AG08395 (cell line): ENCODE results near the gene DYNLT4.
"Not testable (repeated sequence)": the region's sequence is repeated elsewhere in the genome, so short reads cannot be mapped to it uniquely, and the experiment has no call there.

Experiments used
- DNase-seq: peaks from one replicate; pipeline ENCODE4 v3.0.0; 2012; ENCODE audit warnings: mixed read lengths, low spot score

DYNLT4 gene

GRCh38 chr1:44828841-44829440, 21.8 kb upstream of the DYNLT4 start:
- DNase-seq: no peak

GRCh38 chr1:44828003-44828651, 21.0 kb upstream of the DYNLT4 start:
- DNase-seq: no peak

- DNase-seq: no peak
Measured at GRCh38 chr1:44827197-44828002, 20.2 kb upstream of the DYNLT4 start.

GRCh38 chr1:44826375-44827196, 19.4 kb upstream of the DYNLT4 start:
- no peak for DNase-seq

- not testable (repeated sequence) for DNase-seq
Measured at GRCh38 chr1:44824392-44824791, 17.2 kb upstream of the DYNLT4 start.

- DNase-seq: no peak
Measured at GRCh38 chr1:44822981-44823451, 15.9 kb upstream of the DYNLT4 start.

GRCh38 chr1:44822131-44822701, 15.1 kb upstream of the DYNLT4 start:
- no peak for DNase-seq

GRCh38 chr1:44821240-44821715, 14.1 kb upstream of the DYNLT4 start:
- no peak for DNase-seq

- no peak for DNase-seq
Measured at GRCh38 chr1:44820328-44821239, 13.4 kb upstream of the DYNLT4 start.

GRCh38 chr1:44819608-44820327, 12.6 kb upstream of the DYNLT4 start:
- peak; percentile 85 for DNase-seq

- DNase-seq: peak; percentile 32
Measured at GRCh38 chr1:44819196-44819607, 12.1 kb upstream of the DYNLT4 start.

- DNase-seq: no peak
Measured at GRCh38 chr1:44817771-44818495, 10.8 kb upstream of the DYNLT4 start.

GRCh38 chr1:44817307-44817706, 10.2 kb upstream of the DYNLT4 start:
- no peak for DNase-seq

GRCh38 chr1:44815926-44816325, 8.8 kb upstream of the DYNLT4 start:
- DNase-seq: not testable (repeated sequence)

GRCh38 chr1:44812822-44813543, 5.8 kb upstream of the DYNLT4 start:
- DNase-seq: no peak

GRCh38 chr1:44811234-44811633, 4.1 kb upstream of the DYNLT4 start:
- DNase-seq: no peak

GRCh38 chr1:44810762-44811105, 3.6 kb upstream of the DYNLT4 start:
- DNase-seq: not testable (repeated sequence)

- DNase-seq: no peak
Measured at GRCh38 chr1:44810101-44810761, 3.1 kb upstream of the DYNLT4 start.
